Measurements from ENCODE around the gene PSMG3. TPM values are rescaled to one million over a fixed set of nuclear protein-coding genes. Genes with fewer than 3 reads are reported as not detected.
A peak's percentile ranks its signal among the peaks of the same experiment; 100 is the strongest.

Gene PSMG3
- total RNA-seq, 1 experiment from 2014 or later, result 63.0 TPM

DNA sequence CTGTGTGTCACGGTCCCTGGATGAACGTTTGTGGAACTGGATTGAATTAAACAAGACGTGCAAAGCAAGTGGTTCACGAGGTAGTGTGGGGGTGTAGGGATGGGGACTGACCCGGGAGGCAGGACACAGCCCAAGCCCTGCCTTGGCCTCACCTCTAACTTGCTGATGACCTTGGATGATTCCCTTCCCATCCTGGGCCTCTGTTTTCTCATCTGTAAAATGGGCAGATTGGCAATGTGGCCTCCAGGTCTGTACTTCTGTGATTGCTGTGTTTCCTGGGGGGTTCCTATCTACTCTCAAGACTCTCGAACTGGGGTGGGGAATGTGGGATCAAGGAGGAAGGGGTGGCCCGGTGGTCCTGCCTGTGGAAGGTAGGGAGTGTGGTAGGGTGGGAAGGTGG lies 6.0 kb upstream of the PSMG3 start:
- Mint-ChIP-seq H3K9me3 (peaks cover 8 to 12% of the 10 kb centered on the region in 2 experiments), H3K4me3 (no peak overlapping the region; a peak in 1 of 5 replicates)

More for the DNA sequence above, 6.0 kb upstream of the PSMG3 start:
- no CpG with 5 or more reads among the region's 7 CpGs for WGBS (ENCODE audit: extremely low coverage, insufficient read length, low lambda C conversion rate)
- Histone ChIP-seq H3K18ac (ENCODE audit: insufficient read length, low read depth, low read length) (peak overlapping the region; percentile 94), H2AK5ac (ENCODE audit: insufficient read length, low read length) (peak overlapping the region; percentile 76), H3T11ph (ENCODE audit: low read length) (no peak overlapping the region), H3K79me1 (ENCODE audit: insufficient read depth, low read depth, low read length, poor library complexity, severe bottlenecking) (no peaks in the 10 kb centered on the region), H3K4ac (ENCODE audit: low read depth, low read length) (no peak overlapping the region; the same call in 1 of the 2 replicates), H2AFZ (ENCODE audit: low read length) (no peak overlapping the region), H2BK120ac (ENCODE audit: low read depth, low read length, poor library complexity, severe bottlenecking) (peak overlapping the region; percentile 8), H3K27ac (ENCODE audit: insufficient read length, low read depth, low read length) (peak overlapping the region; percentile 53), H2BK5ac (ENCODE audit: insufficient read length, low read length) (peak overlapping the region; percentile 62), H4K8ac (replicated peaks; ENCODE audit: insufficient read length, low read depth, low read length) (peak overlapping the region; percentile 8), H3K9me3 (ENCODE audit: control insufficient read depth, low read depth, low read length) (no peaks in the 10 kb centered on the region), H2BK12ac (ENCODE audit: insufficient read length, low read depth, low read length) (peak overlapping the region; percentile 16), H3K4me2 (ENCODE audit: insufficient read depth, insufficient read length, low read length) (no peak overlapping the region), H3K27me3 (ENCODE audit: insufficient read depth, low read length) (no peaks in the 10 kb centered on the region), H3K79me2 (ENCODE audit: insufficient read depth, low read length) (no peaks in the 10 kb centered on the region), H4K20me1 (ENCODE audit: control insufficient read depth, insufficient read depth, insufficient read length) (no peaks in the 10 kb centered on the region), H3K56ac (ENCODE audit: insufficient read length, low read depth, low read length) (no peak overlapping the region), H4K5ac (ENCODE audit: insufficient read length, low read depth, low read length) (peak overlapping the region; percentile 79), H3K14ac (ENCODE audit: insufficient read depth, low read length) (peak overlapping the region; percentile 42; the same call in 1 of the 2 replicates), H2BK20ac (ENCODE audit: low read depth, low read length, poor library complexity, severe bottlenecking) (no peak overlapping the region), H3K23me2 (ENCODE audit: insufficient read length, low read depth, low read length, poor library complexity, severe bottlenecking) (no peaks in the 10 kb centered on the region), H3K4me1 (ENCODE audit: insufficient read depth, low read length) (peaks cover 8% of the 10 kb centered on the region; the same call in 1 of the 2 replicates), H2BK15ac (ENCODE audit: low read depth, low read length) (no peak overlapping the region), H3K9ac (ENCODE audit: extremely low read depth, insufficient read length, low read length) (no peak overlapping the region), H4K91ac (ENCODE audit: insufficient read length, low read depth, low read length) (peak overlapping the region; percentile 64), H3K23ac (ENCODE audit: insufficient read length, low read depth, low read length) (no peak overlapping the region)
- H3K36me3 Mint-ChIP-seq (ENCODE audit: insufficient read depth in 1 of 3, low read depth in 3 of 3), result peaks cover 7 to 18% (median 12%) of the 10 kb centered on the region in 3 experiments
- no peaks in the 10 kb centered on the region; the same call in 1 of the 2 replicates for H3K27me3 Mint-ChIP-seq (ENCODE audit: low read depth)
- no peak for DNase-seq
- H3K27ac Mint-ChIP-seq, result peak overlapping the region; percentile 61 to 85 (median 80); a peak in 5 of 7 replicates
- H3K4me1 Mint-ChIP-seq, result peaks cover 37% of the 10 kb centered on the region in 2 experiments
- TF ChIP-seq, protein P1, sequence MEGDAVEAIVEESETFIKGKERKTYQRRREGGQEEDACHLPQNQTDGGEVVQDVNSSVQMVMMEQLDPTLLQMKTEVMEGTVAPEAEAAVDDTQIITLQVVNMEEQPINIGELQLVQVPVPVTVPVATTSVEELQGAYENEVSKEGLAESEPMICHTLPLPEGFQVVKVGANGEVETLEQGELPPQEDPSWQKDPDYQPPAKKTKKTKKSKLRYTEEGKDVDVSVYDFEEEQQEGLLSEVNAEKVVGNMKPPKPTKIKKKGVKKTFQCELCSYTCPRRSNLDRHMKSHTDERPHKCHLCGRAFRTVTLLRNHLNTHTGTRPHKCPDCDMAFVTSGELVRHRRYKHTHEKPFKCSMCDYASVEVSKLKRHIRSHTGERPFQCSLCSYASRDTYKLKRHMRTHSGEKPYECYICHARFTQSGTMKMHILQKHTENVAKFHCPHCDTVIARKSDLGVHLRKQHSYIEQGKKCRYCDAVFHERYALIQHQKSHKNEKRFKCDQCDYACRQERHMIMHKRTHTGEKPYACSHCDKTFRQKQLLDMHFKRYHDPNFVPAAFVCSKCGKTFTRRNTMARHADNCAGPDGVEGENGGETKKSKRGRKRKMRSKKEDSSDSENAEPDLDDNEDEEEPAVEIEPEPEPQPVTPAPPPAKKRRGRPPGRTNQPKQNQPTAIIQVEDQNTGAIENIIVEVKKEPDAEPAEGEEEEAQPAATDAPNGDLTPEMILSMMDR (conservative IDR thresholded peaks at IDR 0.05), result no peak

All from H9 (cell line).